ENCODE measurements around the gene ACADVL. TPM values are rescaled to one million over a fixed set of nuclear protein-coding genes. Genes with fewer than 3 reads are reported as not detected.
A peak's percentile ranks its signal among the peaks of the same experiment; 100 is the strongest.

ACADVL gene
- polyA plus RNA-seq, 4 donors = 421 to 519 (median 462) TPM

- DNase-seq (ENCODE audit: low read depth in 4 of 4, low spot score in 3 of 4) = no peak
Observed at GRCh38 chr17:7190276-7190917, 29.3 kb upstream of the ACADVL start.

- DNase-seq (ENCODE audit: low read depth in 4 of 4, low spot score in 3 of 4) = no peak
Observed at GRCh38 chr17:7191069-7191468, 28.7 kb upstream of the ACADVL start.

- no peak for DNase-seq (ENCODE audit: low read depth in 4 of 4, low spot score in 3 of 4)
Observed at GRCh38 chr17:7191571-7192270, 28.0 kb upstream of the ACADVL start.

GRCh38 chr17:7192271-7192937 is 27.3 kb upstream of the ACADVL start:
- no peak for DNase-seq (ENCODE audit: low read depth in 4 of 4, low spot score in 3 of 4)

GRCh38 chr17:7195971-7196370 is 23.8 kb upstream of the ACADVL start:
- no peak for DNase-seq (ENCODE audit: low read depth in 4 of 4, low spot score in 3 of 4)

GRCh38 chr17:7196651-7197401 is 22.9 kb upstream of the ACADVL start:
- no peak for DNase-seq (ENCODE audit: low read depth in 4 of 4, low spot score in 3 of 4)

- DNase-seq (ENCODE audit: low read depth in 4 of 4, low spot score in 3 of 4) = no peak
Observed at GRCh38 chr17:7203391-7203790, 16.3 kb upstream of the ACADVL start.

- DNase-seq (ENCODE audit: low read depth in 4 of 4, low spot score in 3 of 4) = no peak
Observed at GRCh38 chr17:7204336-7204735, 15.4 kb upstream of the ACADVL start.

GRCh38 chr17:7204828-7205461 is 14.8 kb upstream of the ACADVL start:
- DNase-seq (ENCODE audit: low read depth in 4 of 4, low spot score in 3 of 4) = peak in 3 of 4 donors; percentile 70 to 81 (median 73)

- DNase-seq (ENCODE audit: low read depth in 4 of 4, low spot score in 3 of 4) = no peak
Observed at GRCh38 chr17:7205561-7205960, 14.2 kb upstream of the ACADVL start.

- DNase-seq (ENCODE audit: low read depth in 4 of 4, low spot score in 3 of 4) = no peak
Observed at GRCh38 chr17:7207120-7208001, 12.4 kb upstream of the ACADVL start.

GRCh38 chr17:7208027-7208571 is 11.6 kb upstream of the ACADVL start:
- no peak for DNase-seq (ENCODE audit: low read depth in 4 of 4, low spot score in 3 of 4)

- DNase-seq (ENCODE audit: low read depth in 4 of 4, low spot score in 3 of 4) = no peak
Observed at GRCh38 chr17:7208754-7209460, 10.8 kb upstream of the ACADVL start.

GRCh38 chr17:7211491-7212273 is 8.1 kb upstream of the ACADVL start:
- no peak for DNase-seq (ENCODE audit: low read depth in 4 of 4, low spot score in 3 of 4)

- DNase-seq (ENCODE audit: low read depth in 4 of 4, low spot score in 3 of 4) = peak; percentile 84 to 91 (median 89)
Observed at GRCh38 chr17:7213895-7214299, 5.8 kb upstream of the ACADVL start.

GRCh38 chr17:7214300-7215135 is 5.2 kb upstream of the ACADVL start:
- peak; percentile 96 to 97 (median 97) for DNase-seq (ENCODE audit: low read depth in 4 of 4, low spot score in 3 of 4)

GRCh38 chr17:7215136-7215638 is 4.6 kb upstream of the ACADVL start:
- peak in 3 of 4 donors; percentile 88 to 89 (median 89) for DNase-seq (ENCODE audit: low read depth in 4 of 4, low spot score in 3 of 4)
